ENCODE results near the gene ADARB2.

DNA sequence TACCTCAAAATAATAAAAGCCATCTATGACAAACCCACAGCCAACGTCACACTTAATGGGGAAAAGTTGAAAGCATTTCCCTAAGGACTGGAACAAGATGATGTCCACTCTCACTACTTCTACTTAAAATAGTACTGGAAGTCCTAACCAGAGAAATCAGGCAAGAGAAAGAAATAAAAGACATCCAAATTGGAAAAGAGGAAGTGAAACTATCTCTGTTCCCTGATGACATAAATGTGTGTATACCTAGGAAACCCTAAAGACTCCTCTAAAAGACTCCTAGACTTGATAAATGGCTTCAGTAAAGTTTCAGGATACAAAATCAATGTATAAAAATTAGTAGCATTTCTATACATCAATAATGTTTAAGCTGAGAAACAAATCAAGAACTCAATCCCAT lies 367.0 kb downstream of the ADARB2 start:
- TF ChIP-seq, protein P1, sequence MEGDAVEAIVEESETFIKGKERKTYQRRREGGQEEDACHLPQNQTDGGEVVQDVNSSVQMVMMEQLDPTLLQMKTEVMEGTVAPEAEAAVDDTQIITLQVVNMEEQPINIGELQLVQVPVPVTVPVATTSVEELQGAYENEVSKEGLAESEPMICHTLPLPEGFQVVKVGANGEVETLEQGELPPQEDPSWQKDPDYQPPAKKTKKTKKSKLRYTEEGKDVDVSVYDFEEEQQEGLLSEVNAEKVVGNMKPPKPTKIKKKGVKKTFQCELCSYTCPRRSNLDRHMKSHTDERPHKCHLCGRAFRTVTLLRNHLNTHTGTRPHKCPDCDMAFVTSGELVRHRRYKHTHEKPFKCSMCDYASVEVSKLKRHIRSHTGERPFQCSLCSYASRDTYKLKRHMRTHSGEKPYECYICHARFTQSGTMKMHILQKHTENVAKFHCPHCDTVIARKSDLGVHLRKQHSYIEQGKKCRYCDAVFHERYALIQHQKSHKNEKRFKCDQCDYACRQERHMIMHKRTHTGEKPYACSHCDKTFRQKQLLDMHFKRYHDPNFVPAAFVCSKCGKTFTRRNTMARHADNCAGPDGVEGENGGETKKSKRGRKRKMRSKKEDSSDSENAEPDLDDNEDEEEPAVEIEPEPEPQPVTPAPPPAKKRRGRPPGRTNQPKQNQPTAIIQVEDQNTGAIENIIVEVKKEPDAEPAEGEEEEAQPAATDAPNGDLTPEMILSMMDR (IDR thresholded peaks at IDR 0.05; ENCODE audit: low read depth, low read length, missing input control), result no peak
- TF ChIP-seq, protein P2, sequence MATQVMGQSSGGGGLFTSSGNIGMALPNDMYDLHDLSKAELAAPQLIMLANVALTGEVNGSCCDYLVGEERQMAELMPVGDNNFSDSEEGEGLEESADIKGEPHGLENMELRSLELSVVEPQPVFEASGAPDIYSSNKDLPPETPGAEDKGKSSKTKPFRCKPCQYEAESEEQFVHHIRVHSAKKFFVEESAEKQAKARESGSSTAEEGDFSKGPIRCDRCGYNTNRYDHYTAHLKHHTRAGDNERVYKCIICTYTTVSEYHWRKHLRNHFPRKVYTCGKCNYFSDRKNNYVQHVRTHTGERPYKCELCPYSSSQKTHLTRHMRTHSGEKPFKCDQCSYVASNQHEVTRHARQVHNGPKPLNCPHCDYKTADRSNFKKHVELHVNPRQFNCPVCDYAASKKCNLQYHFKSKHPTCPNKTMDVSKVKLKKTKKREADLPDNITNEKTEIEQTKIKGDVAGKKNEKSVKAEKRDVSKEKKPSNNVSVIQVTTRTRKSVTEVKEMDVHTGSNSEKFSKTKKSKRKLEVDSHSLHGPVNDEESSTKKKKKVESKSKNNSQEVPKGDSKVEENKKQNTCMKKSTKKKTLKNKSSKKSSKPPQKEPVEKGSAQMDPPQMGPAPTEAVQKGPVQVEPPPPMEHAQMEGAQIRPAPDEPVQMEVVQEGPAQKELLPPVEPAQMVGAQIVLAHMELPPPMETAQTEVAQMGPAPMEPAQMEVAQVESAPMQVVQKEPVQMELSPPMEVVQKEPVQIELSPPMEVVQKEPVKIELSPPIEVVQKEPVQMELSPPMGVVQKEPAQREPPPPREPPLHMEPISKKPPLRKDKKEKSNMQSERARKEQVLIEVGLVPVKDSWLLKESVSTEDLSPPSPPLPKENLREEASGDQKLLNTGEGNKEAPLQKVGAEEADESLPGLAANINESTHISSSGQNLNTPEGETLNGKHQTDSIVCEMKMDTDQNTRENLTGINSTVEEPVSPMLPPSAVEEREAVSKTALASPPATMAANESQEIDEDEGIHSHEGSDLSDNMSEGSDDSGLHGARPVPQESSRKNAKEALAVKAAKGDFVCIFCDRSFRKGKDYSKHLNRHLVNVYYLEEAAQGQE (IDR thresholded peaks at IDR 0.05), result no peak
- TF ChIP-seq HNF4A (conservative IDR thresholded peaks at IDR 0.05), result no peak
- no peak for TF ChIP-seq YY1 (IDR thresholded peaks at IDR 0.05)
- TF ChIP-seq JUND (IDR thresholded peaks at IDR 0.05), result no peak
- TF ChIP-seq SP1 (IDR thresholded peaks at IDR 0.05), result no peak
